Lower lobe of right lung (tissue), 1 donor: ENCODE results near the gene MS4A8. TPM values are rescaled to one million over a fixed set of nuclear protein-coding genes. Genes with fewer than 3 reads are reported as not detected.

ENCODE experiments used
- total RNA-seq: library from RNA; stranded (reverse); fragmentation: NEBNext Ultra II Directional; extraction: Animal tissue kit (Norgen Biotek cat#: 25700); gene quantifications from one replicate; pipeline ENCODE4 v1.2.1, GENCODE V29; 2021
- donor health status: DM: no; HTN: yes; CAD: no; lungs with severe emphysema.

MS4A8 gene
- total RNA-seq, 1 donor from 2014 or later: 33.5 TPM

Other genes starting within 250 kb of the MS4A8 start
- gene MS4A1, start 243.8 kb upstream of the MS4A8 start, total RNA-seq: 0.65 TPM
- not detected for gene MS4A12, start 206.8 kb upstream of the MS4A8 start, total RNA-seq
- gene MS4A13, start 184.2 kb upstream of the MS4A8 start, total RNA-seq: not detected
- gene MS4A18, start 25.1 kb downstream of the MS4A8 start, total RNA-seq: not detected
- 113 TPM for gene MS4A15, start 57.3 kb downstream of the MS4A8 start, total RNA-seq
- gene MS4A10, start 85.7 kb downstream of the MS4A8 start, total RNA-seq: not detected
- 12.6 TPM for gene CCDC86, start 142.5 kb downstream of the MS4A8 start, total RNA-seq
- 0.86 TPM for gene PTGDR2, start 156.3 kb downstream of the MS4A8 start, total RNA-seq
- not detected for gene ZP1, start 167.9 kb downstream of the MS4A8 start, total RNA-seq
- 58.1 TPM for gene PRPF19, start 207.0 kb downstream of the MS4A8 start, total RNA-seq
- 142 TPM for gene TMEM109, start 214.5 kb downstream of the MS4A8 start, total RNA-seq
- 13.9 TPM for gene TMEM132A, start 224.8 kb downstream of the MS4A8 start, total RNA-seq